CD14-positive monocyte (primary cell): ENCODE results near the gene POLD4. TPM values are rescaled to one million over a fixed set of nuclear protein-coding genes. Genes with fewer than 3 reads are reported as not detected.

Experiments
- DNase-seq, 3 donors: peaks; one replicate each; pipeline ENCODE4 v3.0.0-alpha.2; 2011 to 2022
- H2AFZ ChIP-seq: 2 replicates; pipeline ENCODE4 v1.6.0; 2012; ENCODE audit warnings: mild to moderate bottlenecking, low read depth, low read length, inconsistent platforms; ENCODE audit not compliant: insufficient read depth, poor library complexity, severe bottlenecking
- H3K27ac ChIP-seq, 2 donors: 1 replicate in 1 of 2; 2 replicates in 1 of 2; pipeline ENCODE4 v1.5.1; 2012 to 2013; ENCODE audit warnings: low read length in 2 of 2, control low read depth in 1 of 2, inconsistent platforms in 1 of 2, low read depth in 1 of 2, mild to moderate bottlenecking in 1 of 2
- H3K27me3 ChIP-seq, 2 donors: one replicate each; pipeline versions ENCODE4 v1.6.0 to v1.6.1; 2011 to 2013; ENCODE audit warnings: low read length in 2 of 2; ENCODE audit not compliant: control insufficient read depth in 2 of 2, insufficient read depth in 2 of 2
- H3K36me3 ChIP-seq, 2 donors: replicated peaks in 1 of 2; 1 replicate in 1 of 2; 2 replicates in 1 of 2; pipeline versions ENCODE4 v1.5.1 to v1.6.1; 2012 to 2013; ENCODE audit warnings: low read length in 2 of 2, control low read depth in 1 of 2, inconsistent platforms in 1 of 2, mild to moderate bottlenecking in 1 of 2; ENCODE audit not compliant: insufficient read depth in 2 of 2, control insufficient read depth in 1 of 2
- H3K4me1 ChIP-seq, 2 donors: 1 replicate in 1 of 2; 2 replicates in 1 of 2; pipeline versions ENCODE4 v1.5.1 to v1.6.1; 2012 to 2013; ENCODE audit warnings: low read length in 2 of 2, control low read depth in 1 of 2, inconsistent platforms in 1 of 2, mild to moderate bottlenecking in 1 of 2, moderate library complexity in 1 of 2; ENCODE audit not compliant: insufficient read depth in 2 of 2, control insufficient read depth in 1 of 2
- H3K4me2 ChIP-seq: replicated peaks from 2 replicates; pipeline ENCODE3; 2012; ENCODE audit warnings: low read length, moderate library complexity, mild to moderate bottlenecking; ENCODE audit not compliant: poor library complexity, severe bottlenecking; ENCODE audit errors: extremely low read depth
- H3K4me3 ChIP-seq, 3 experiments: fragments of 200-600 bp in 1 of 3; sonication (generic) in 1 of 3; replicated peaks in 1 of 3; 1 replicate in 2 of 3; 2 replicates in 1 of 3; pipeline ENCODE4 v1.5.1; 2011 to 2013; ENCODE audit warnings: low read length in 3 of 3, mild to moderate bottlenecking in 3 of 3, control low read depth in 2 of 3, low read depth in 2 of 3, inconsistent platforms in 1 of 3, moderate library complexity in 1 of 3
- H3K79me2 ChIP-seq: 2 replicates; pipeline ENCODE4 v1.6.0; 2012; ENCODE audit warnings: mild to moderate bottlenecking, control low read depth, inconsistent platforms, low read length, moderate library complexity; ENCODE audit not compliant: insufficient read depth
- H3K9ac ChIP-seq: 2 replicates; pipeline ENCODE4 v1.6.0; 2017; ENCODE audit warnings: low read length, mild to moderate bottlenecking; ENCODE audit not compliant: insufficient read depth, poor library complexity, severe bottlenecking
- H3K9me3 ChIP-seq, 2 donors: replicated peaks in 1 of 2; 1 replicate in 1 of 2; 2 replicates in 1 of 2; pipeline versions ENCODE4 v1.5.1 to v1.6.1; 2012 to 2013; ENCODE audit warnings: low read length in 2 of 2, control low read depth in 1 of 2; ENCODE audit not compliant: control insufficient read depth in 1 of 2, insufficient read depth in 1 of 2
- H4K20me1 ChIP-seq: 2 replicates; pipeline ENCODE4 v1.6.0; 2012; ENCODE audit warnings: mild to moderate bottlenecking, low read length, control low read depth, moderate library complexity; ENCODE audit not compliant: insufficient read depth
- H3K27ac Mint-ChIP-seq, 7 donors: one replicate each; pipeline ENCODE4 v1.8.0; 2020; ENCODE audit warnings: mild to moderate bottlenecking in 7 of 7, mixed read lengths in 7 of 7, moderate library complexity in 6 of 7, inconsistent platforms in 2 of 7
- H3K27me3 Mint-ChIP-seq, 3 donors: one replicate each; pipeline ENCODE4 v1.8.0; 2021 to 2022; ENCODE audit warnings: low read depth in 3 of 3, mild to moderate bottlenecking in 3 of 3, mixed read lengths in 3 of 3, moderate library complexity in 3 of 3, inconsistent platforms in 1 of 3
- H3K36me3 Mint-ChIP-seq, 2 donors: one replicate each; pipeline ENCODE4 v1.8.0; 2020; ENCODE audit warnings: mixed read lengths in 2 of 2, inconsistent platforms in 1 of 2, mild to moderate bottlenecking in 1 of 2
- H3K4me1 Mint-ChIP-seq: one replicate; pipeline ENCODE4 v1.8.0; 2020; ENCODE audit warnings: mild to moderate bottlenecking, mixed read lengths
- H3K4me3 Mint-ChIP-seq, 2 donors: one replicate each; pipeline ENCODE4 v1.8.0; 2020; ENCODE audit warnings: mild to moderate bottlenecking in 2 of 2, mixed read lengths in 2 of 2, moderate library complexity in 1 of 2
- H3K9me3 Mint-ChIP-seq, 7 donors: one replicate each; pipeline ENCODE4 v1.8.0; 2020 to 2022; ENCODE audit warnings: mixed read lengths in 7 of 7, mild to moderate bottlenecking in 6 of 7, moderate library complexity in 6 of 7, inconsistent platforms in 2 of 7
- WGBS: methylation state at CpG from one replicate; pipeline ENCODE4 v1.1.5; 2013; ENCODE audit warnings: missing lambda C conversion rate; ENCODE audit not compliant: insufficient coverage; 5-methylcytosine and 5-hydroxymethylcytosine counted together
- intact Hi-C, 2 donors: fragments of 100-400 bp; cut with micrococcal nuclease; formaldehyde crosslinking; loops; one replicate each; pipeline versions ENCODE4 v1.15.0 to v1.15.1; 2023
- polyA plus RNA-seq, 3 donors: library from polyadenylated mRNA; depleted of rRNA in 1 of 3; unstranded in 2 of 3; stranded (reverse) in 1 of 3; fragments of 300-500 nt in 2 of 3; fragments of >200 nt in 1 of 3; fragmentation: Illumina TruSeq in 2 of 3; gene quantifications; 1 replicate in 2 of 3; 2 replicates in 1 of 3; pipeline ENCODE4 v1.2.3, GENCODE V29; 2012 to 2021
- TF ChIP-seq, protein P1 (sequence below): fragments of 200-600 bp; IDR thresholded peaks from one replicate; pipeline ENCODE4 v1.8.0; 2022; ENCODE audit warnings: antibody characterized with exemption, mild to moderate bottlenecking

Gene POLD4
- polyA plus RNA-seq, 3 donors, result 157 to 205 (median 176) TPM

DNA sequence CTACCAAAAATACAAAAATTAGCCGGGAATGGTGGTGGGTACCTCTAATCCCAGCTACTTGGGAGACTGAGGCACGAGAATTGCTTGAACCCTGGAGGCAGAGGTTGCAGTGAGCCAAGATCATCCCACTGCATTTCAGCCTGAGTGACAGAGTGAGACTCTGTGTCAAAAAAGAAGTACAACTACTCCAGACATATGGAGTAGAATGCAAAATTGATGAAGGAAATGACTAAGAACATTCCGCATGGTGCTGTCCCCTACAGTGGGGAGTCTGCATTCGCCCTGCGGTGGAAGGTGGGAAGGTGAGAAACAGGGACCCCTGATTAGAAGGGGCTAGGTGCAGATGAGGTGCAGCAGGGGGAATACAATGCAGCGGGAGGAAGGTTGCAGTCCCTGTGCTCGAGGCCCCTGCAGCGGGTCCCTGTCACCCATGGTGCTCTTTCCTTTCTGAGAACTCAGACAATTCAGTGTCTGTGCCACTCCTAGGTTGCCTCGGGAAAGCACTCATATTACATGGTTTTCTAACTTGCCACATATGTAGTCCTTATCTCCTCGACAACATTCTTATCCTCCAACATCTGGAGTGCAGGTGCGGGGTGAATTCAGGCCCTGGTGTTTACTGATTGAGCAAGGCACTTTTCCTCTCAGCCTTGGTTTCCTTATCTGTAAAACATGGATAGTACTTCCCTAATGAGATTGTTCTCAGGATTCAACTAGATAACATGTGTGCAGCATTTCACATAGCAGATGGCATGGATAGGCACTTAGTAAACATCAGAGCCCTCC is 5.2 kb downstream of the POLD4 start:
- no peak overlapping the region for H3K27ac ChIP-seq
- TF ChIP-seq, protein P1, sequence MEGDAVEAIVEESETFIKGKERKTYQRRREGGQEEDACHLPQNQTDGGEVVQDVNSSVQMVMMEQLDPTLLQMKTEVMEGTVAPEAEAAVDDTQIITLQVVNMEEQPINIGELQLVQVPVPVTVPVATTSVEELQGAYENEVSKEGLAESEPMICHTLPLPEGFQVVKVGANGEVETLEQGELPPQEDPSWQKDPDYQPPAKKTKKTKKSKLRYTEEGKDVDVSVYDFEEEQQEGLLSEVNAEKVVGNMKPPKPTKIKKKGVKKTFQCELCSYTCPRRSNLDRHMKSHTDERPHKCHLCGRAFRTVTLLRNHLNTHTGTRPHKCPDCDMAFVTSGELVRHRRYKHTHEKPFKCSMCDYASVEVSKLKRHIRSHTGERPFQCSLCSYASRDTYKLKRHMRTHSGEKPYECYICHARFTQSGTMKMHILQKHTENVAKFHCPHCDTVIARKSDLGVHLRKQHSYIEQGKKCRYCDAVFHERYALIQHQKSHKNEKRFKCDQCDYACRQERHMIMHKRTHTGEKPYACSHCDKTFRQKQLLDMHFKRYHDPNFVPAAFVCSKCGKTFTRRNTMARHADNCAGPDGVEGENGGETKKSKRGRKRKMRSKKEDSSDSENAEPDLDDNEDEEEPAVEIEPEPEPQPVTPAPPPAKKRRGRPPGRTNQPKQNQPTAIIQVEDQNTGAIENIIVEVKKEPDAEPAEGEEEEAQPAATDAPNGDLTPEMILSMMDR, result no peak
- peaks cover 0 to 2% (median 0%) of the 10 kb centered on the region in 3 donors for H3K27me3 Mint-ChIP-seq
- no peak overlapping the region for H3K27ac Mint-ChIP-seq
- H4K20me1 ChIP-seq, result peaks cover 15% of the 10 kb centered on the region
- intact Hi-C loops, result loop anchor here in 1 of 2 donors (2.0 kb wide), 1 partner anchor 159 kb away; no protein-coding TSS in a partner anchor
- H3K4me1 Mint-ChIP-seq, result peaks cover 32% of the 10 kb centered on the region
- no peak overlapping the region for H3K4me2 ChIP-seq
- no peaks in the 10 kb centered on the region for H3K27me3 ChIP-seq
- no peaks in the 10 kb centered on the region for H3K9me3 ChIP-seq
- H3K4me1 ChIP-seq, result peaks cover 23 to 24% of the 10 kb centered on the region in 2 donors
- H3K36me3 ChIP-seq, result no peaks in the 10 kb centered on the region
- H3K4me3 Mint-ChIP-seq, result no peak overlapping the region
- H3K79me2 ChIP-seq, result peaks cover 19% of the 10 kb centered on the region
- no peak overlapping the region for H3K4me3 ChIP-seq
- peaks cover 8 to 9% of the 10 kb centered on the region in 2 donors for H3K36me3 Mint-ChIP-seq
- H3K9ac ChIP-seq, result no peak overlapping the region
- DNase-seq, result no peak
- H2AFZ ChIP-seq, result no peak overlapping the region
- WGBS, result 60% methylated on average over 8 of the region's 11 CpGs
- no peaks in the 10 kb centered on the region for H3K9me3 Mint-ChIP-seq

DNA sequence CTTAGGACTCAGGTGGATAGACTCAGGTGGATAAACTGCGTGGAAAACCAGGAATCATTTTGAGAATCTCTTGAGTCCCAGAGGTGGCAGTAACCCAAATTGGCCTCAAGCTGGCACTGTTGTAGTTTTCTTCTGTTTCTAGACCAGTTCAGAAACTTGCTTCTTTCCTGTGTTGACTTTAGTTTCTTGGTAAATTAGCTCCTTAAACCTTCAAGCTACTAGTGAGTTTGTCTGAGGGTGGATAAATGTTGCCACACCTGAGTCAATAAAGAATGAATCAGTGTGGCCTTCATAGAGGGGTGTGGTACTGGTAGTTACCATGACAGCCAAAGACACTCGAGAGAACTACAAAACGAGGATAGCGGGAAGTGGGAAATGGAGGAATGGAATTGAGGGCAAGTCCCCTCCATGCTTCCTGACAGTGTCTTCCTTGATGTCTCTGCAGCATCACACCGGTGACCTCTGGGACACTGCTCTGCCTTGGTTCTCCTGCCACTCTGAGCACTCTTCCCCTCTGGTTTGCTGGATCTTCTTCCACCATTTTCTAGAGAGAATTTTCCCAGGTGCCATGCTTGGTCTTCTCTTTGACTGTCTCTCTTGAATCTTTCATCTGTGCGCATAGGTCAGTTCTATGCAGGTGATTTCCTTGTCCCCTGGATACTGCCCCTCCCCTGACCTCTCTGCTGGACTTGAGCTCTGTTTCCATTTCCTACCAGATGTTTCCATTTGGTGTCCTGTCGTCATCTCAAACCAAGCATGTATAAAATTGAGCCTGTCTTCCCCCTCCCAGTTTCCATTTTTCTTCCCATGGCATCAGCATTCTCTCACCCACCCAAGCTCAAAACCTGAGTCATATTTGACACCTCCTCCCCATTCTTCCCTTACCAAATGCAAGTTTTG is 7.2 kb downstream of the POLD4 start:
- Histone ChIP-seq H3K9ac (no peak overlapping the region), H3K4me2 (no peak overlapping the region), H3K9me3 (no peaks in the 10 kb centered on the region), H2AFZ (no peak overlapping the region), H3K79me2 (no peaks in the 10 kb centered on the region), H3K27ac (no peak overlapping the region), H3K36me3 (no peaks in the 10 kb centered on the region), H3K27me3 (no peaks in the 10 kb centered on the region), H3K4me1 (peaks cover 3 to 4% of the 10 kb centered on the region in 2 donors), H3K4me3 (no peak overlapping the region), H4K20me1 (peaks cover 15% of the 10 kb centered on the region)
- DNase-seq, result peak in 1 of 3 donors; percentile 30
- H3K27me3 Mint-ChIP-seq, result no peaks in the 10 kb centered on the region
- H3K4me3 Mint-ChIP-seq, result no peak overlapping the region
- WGBS, result 85% methylated on average over 7 of the region's 7 CpGs
- peak overlapping the region in 1 of 7 donors; percentile 19 for H3K27ac Mint-ChIP-seq
- intact Hi-C loops, result no loop called here
- TF ChIP-seq, protein P1, result peak; percentile 80
- peaks cover 19% of the 10 kb centered on the region for H3K4me1 Mint-ChIP-seq
- peaks cover 0 to 2% of the 10 kb centered on the region in 2 donors for H3K36me3 Mint-ChIP-seq
- H3K9me3 Mint-ChIP-seq, result no peaks in the 10 kb centered on the region
